Ectodermal cell (in vitro differentiated cells): ENCODE results near the gene AK9.
A peak's percentile ranks its signal among the peaks of the same experiment; 100 is the strongest.

Experiments used
- H3K27ac ChIP-seq: 2 replicates; pipeline ENCODE4 v1.7.0; 2013; ENCODE audit warnings: mild to moderate bottlenecking, low read depth, low read length; ENCODE audit not compliant: insufficient read depth, poor library complexity, severe bottlenecking
- H3K27me3 ChIP-seq: 2 replicates; pipeline ENCODE4 v1.7.0; 2013; ENCODE audit warnings: mild to moderate bottlenecking, low read length; ENCODE audit not compliant: insufficient read depth, control insufficient read depth, poor library complexity, severe bottlenecking
- H3K36me3 ChIP-seq: one replicate; pipeline ENCODE4 v1.7.0; 2013; ENCODE audit warnings: low read length; ENCODE audit not compliant: control insufficient read depth, insufficient read depth
- H3K4me1 ChIP-seq: one replicate; pipeline ENCODE4 v1.7.0; 2013; ENCODE audit warnings: low read length; ENCODE audit not compliant: control insufficient read depth, insufficient read depth
- H3K4me3 ChIP-seq: 2 replicates; pipeline ENCODE4 v1.7.0; 2013; ENCODE audit warnings: low read depth, low read length, control low read depth; ENCODE audit not compliant: insufficient read depth
- H3K9me3 ChIP-seq: 2 replicates; pipeline ENCODE4 v1.7.0; 2013; ENCODE audit warnings: mild to moderate bottlenecking, low read length, moderate library complexity; ENCODE audit not compliant: control insufficient read depth
- WGBS, 2 experiments: methylation state at CpG; one replicate each; pipeline ENCODE4 v1.1.7; 2013; ENCODE audit warnings: missing lambda C conversion rate in 2 of 2; 5-methylcytosine and 5-hydroxymethylcytosine counted together

The AK9 gene

GRCh38 chr6:109507490-109508072 lies 183.4 kb downstream of the AK9 start:
- H3K36me3 ChIP-seq: no peaks in the 10 kb centered on the region
- H3K27me3 ChIP-seq: no peaks in the 10 kb centered on the region
- H3K9me3 ChIP-seq: no peaks in the 10 kb centered on the region
- 90 to 91% methylated on average over 4 of the region's 4 CpGs for WGBS, 2 experiments
- no peak overlapping the region for H3K4me3 ChIP-seq
- H3K4me1 ChIP-seq: peaks cover 3% of the 10 kb centered on the region
- peak overlapping the region; percentile 32 for H3K27ac ChIP-seq

- Histone ChIP-seq H3K27me3 (no peaks in the 10 kb centered on the region), H3K4me1 (peaks cover 3% of the 10 kb centered on the region), H3K9me3 (no peaks in the 10 kb centered on the region), H3K27ac (no peak overlapping the region), H3K4me3 (no peak overlapping the region), H3K36me3 (no peaks in the 10 kb centered on the region)
- WGBS, 2 experiments: 94 to 98% methylated on average over 2 of the region's 2 CpGs
Observed at GRCh38 chr6:109506841-109507240, 184.2 kb downstream of the AK9 start.

GRCh38 chr6:109506314-109506713 lies 184.7 kb downstream of the AK9 start:
- no peak overlapping the region for H3K4me3 ChIP-seq
- peaks cover 3% of the 10 kb centered on the region for H3K4me1 ChIP-seq
- 92 to 100% methylated on average over 2 of the region's 2 CpGs for WGBS, 2 experiments
- no peaks in the 10 kb centered on the region for H3K9me3 ChIP-seq
- no peaks in the 10 kb centered on the region for H3K36me3 ChIP-seq
- no peak overlapping the region for H3K27ac ChIP-seq
- no peaks in the 10 kb centered on the region for H3K27me3 ChIP-seq

GRCh38 chr6:109503327-109504224 lies 187.4 kb downstream of the AK9 start:
- no peaks in the 10 kb centered on the region for H3K27me3 ChIP-seq
- no peak overlapping the region for H3K27ac ChIP-seq
- no peaks in the 10 kb centered on the region for H3K36me3 ChIP-seq
- H3K4me1 ChIP-seq: peaks cover 3% of the 10 kb centered on the region
- 82 to 85% methylated on average over 10 of the region's 10 CpGs for WGBS, 2 experiments
- H3K4me3 ChIP-seq: no peak overlapping the region
- no peaks in the 10 kb centered on the region for H3K9me3 ChIP-seq

- peaks cover 18% of the 10 kb centered on the region for H3K4me1 ChIP-seq
- WGBS, 2 experiments: 88 to 91% methylated on average over 1 of the region's 2 CpGs
- H3K27ac ChIP-seq: no peak overlapping the region
- H3K27me3 ChIP-seq: no peaks in the 10 kb centered on the region
- H3K36me3 ChIP-seq: no peaks in the 10 kb centered on the region
- H3K4me3 ChIP-seq: no peak overlapping the region
- H3K9me3 ChIP-seq: no peaks in the 10 kb centered on the region
Observed at GRCh38 chr6:109498936-109499335, 192.1 kb downstream of the AK9 start.

- no peaks in the 10 kb centered on the region for H3K36me3 ChIP-seq
- peaks cover 17% of the 10 kb centered on the region for H3K4me1 ChIP-seq
- H3K27me3 ChIP-seq: no peaks in the 10 kb centered on the region
- no peak overlapping the region for H3K4me3 ChIP-seq
- no peaks in the 10 kb centered on the region for H3K9me3 ChIP-seq
- 71 to 84% methylated on average over 4 of the region's 4 CpGs for WGBS, 2 experiments
- H3K27ac ChIP-seq: no peak overlapping the region
Observed at GRCh38 chr6:109498052-109498451, 192.9 kb downstream of the AK9 start.

GRCh38 chr6:109496036-109496772 lies 194.8 kb downstream of the AK9 start:
- Histone ChIP-seq H3K4me3 (no peak overlapping the region), H3K9me3 (no peaks in the 10 kb centered on the region), H3K36me3 (no peaks in the 10 kb centered on the region), H3K27ac (no peak overlapping the region), H3K4me1 (peaks cover 23% of the 10 kb centered on the region), H3K27me3 (no peaks in the 10 kb centered on the region)
- 84 to 88% methylated on average over 9 of the region's 9 CpGs for WGBS, 2 experiments

GRCh38 chr6:109493865-109494264 lies 197.1 kb downstream of the AK9 start:
- no peaks in the 10 kb centered on the region for H3K27me3 ChIP-seq
- H3K4me1 ChIP-seq: peaks cover 30% of the 10 kb centered on the region
- no peak overlapping the region for H3K4me3 ChIP-seq
- no peaks in the 10 kb centered on the region for H3K36me3 ChIP-seq
- H3K9me3 ChIP-seq: no peaks in the 10 kb centered on the region
- 78 to 86% methylated on average over 1 of the region's 1 CpG for WGBS, 2 experiments
- H3K27ac ChIP-seq: no peak overlapping the region

- no peak overlapping the region for H3K4me3 ChIP-seq
- H3K9me3 ChIP-seq: no peaks in the 10 kb centered on the region
- WGBS, 2 experiments: 70 to 80% methylated on average over 3 to 5 of the region's 5 CpGs
- no peaks in the 10 kb centered on the region for H3K36me3 ChIP-seq
- H3K27me3 ChIP-seq: no peaks in the 10 kb centered on the region
- H3K4me1 ChIP-seq: peaks cover 23% of the 10 kb centered on the region
- H3K27ac ChIP-seq: no peak overlapping the region
Observed at GRCh38 chr6:109491207-109491938, 199.6 kb downstream of the AK9 start.
